H9 (cell line): ENCODE results near the gene HMGXB4. TPM values are rescaled to one million over a fixed set of nuclear protein-coding genes. Genes with fewer than 3 reads are reported as not detected.

Experiments
- DNase-seq: peaks from one replicate; pipeline ENCODE4 v3.0.0-alpha.2; 2017
- H2AFZ ChIP-seq: one replicate; pipeline ENCODE4 v1.6.1; 2013; ENCODE audit warnings: mild to moderate bottlenecking, low read length, control low read depth, moderate library complexity
- H2AK5ac ChIP-seq: 2 replicates; pipeline ENCODE4 v1.6.1; 2013; ENCODE audit warnings: low read length, control low read depth, mixed read lengths; ENCODE audit not compliant: insufficient read length
- H2BK120ac ChIP-seq: one replicate; pipeline ENCODE4 v1.6.1; 2013; ENCODE audit warnings: low read depth, mild to moderate bottlenecking, low read length, control low read depth, inconsistent platforms; ENCODE audit not compliant: poor library complexity, severe bottlenecking
- H2BK12ac ChIP-seq: 2 replicates; pipeline ENCODE4 v1.6.1; 2013; ENCODE audit warnings: low read length, control low read depth, mixed read lengths, low read depth; ENCODE audit not compliant: insufficient read length
- H2BK15ac ChIP-seq: 2 replicates; pipeline ENCODE4 v1.6.1; 2013; ENCODE audit warnings: low read depth, low read length, control low read depth
- H2BK20ac ChIP-seq: one replicate; pipeline ENCODE4 v1.6.1; 2013; ENCODE audit warnings: low read depth, mild to moderate bottlenecking, low read length, control low read depth, inconsistent platforms; ENCODE audit not compliant: poor library complexity, severe bottlenecking
- H2BK5ac ChIP-seq: 2 replicates; pipeline ENCODE4 v1.6.1; 2013; ENCODE audit warnings: low read length, control low read depth, mixed read lengths; ENCODE audit not compliant: insufficient read length
- H3K14ac ChIP-seq: 2 replicates; pipeline ENCODE4 v1.6.1; 2013; ENCODE audit warnings: low read length, control low read depth; ENCODE audit not compliant: insufficient read depth
- H3K18ac ChIP-seq: 2 replicates; pipeline ENCODE4 v1.6.1; 2013; ENCODE audit warnings: low read depth, mild to moderate bottlenecking, mixed read lengths, low read length, control low read depth; ENCODE audit not compliant: insufficient read length
- H3K23ac ChIP-seq: 2 replicates; pipeline ENCODE4 v1.6.1; 2013; ENCODE audit warnings: low read length, control low read depth, mixed read lengths, low read depth; ENCODE audit not compliant: insufficient read length
- H3K23me2 ChIP-seq: 2 replicates; pipeline ENCODE4 v1.6.1; 2013; ENCODE audit warnings: low read depth, mild to moderate bottlenecking, mixed read lengths, low read length, control low read depth; ENCODE audit not compliant: insufficient read length, poor library complexity, severe bottlenecking
- H3K27ac ChIP-seq: 2 replicates; pipeline ENCODE4 v1.5.1; 2013; ENCODE audit warnings: low read length, control low read depth, mixed read lengths, low read depth; ENCODE audit not compliant: insufficient read length
- H3K27me3 ChIP-seq: 2 replicates; pipeline ENCODE4 v1.6.1; 2013; ENCODE audit warnings: low read length, control low read depth, inconsistent platforms; ENCODE audit not compliant: insufficient read depth
- H3K4ac ChIP-seq: 2 replicates; pipeline ENCODE4 v1.6.1; 2013; ENCODE audit warnings: low read depth, mild to moderate bottlenecking, control low read depth, inconsistent platforms, low read length, moderate library complexity
- H3K4me1 ChIP-seq: 2 replicates; pipeline ENCODE4 v1.6.1; 2013; ENCODE audit warnings: low read length, control low read depth, inconsistent platforms; ENCODE audit not compliant: insufficient read depth
- H3K4me2 ChIP-seq: 2 replicates; pipeline ENCODE4 v1.6.1; 2013; ENCODE audit warnings: low read length, control low read depth, mixed read lengths; ENCODE audit not compliant: insufficient read length, insufficient read depth
- H3K56ac ChIP-seq: 2 replicates; pipeline ENCODE4 v1.6.1; 2013; ENCODE audit warnings: low read depth, mild to moderate bottlenecking, mixed read lengths, low read length, control low read depth; ENCODE audit not compliant: insufficient read length
- H3K79me1 ChIP-seq: 2 replicates; pipeline ENCODE4 v1.6.1; 2013; ENCODE audit warnings: low read depth, mild to moderate bottlenecking, moderate library complexity, low read length, control low read depth, inconsistent platforms; ENCODE audit not compliant: insufficient read depth, poor library complexity, severe bottlenecking
- H3K79me2 ChIP-seq: 2 replicates; pipeline ENCODE4 v1.6.1; 2013; ENCODE audit warnings: low read length, control low read depth, inconsistent platforms; ENCODE audit not compliant: insufficient read depth
- H3K9ac ChIP-seq: 2 replicates; pipeline ENCODE4 v1.6.1; 2013; ENCODE audit warnings: low read length, control low read depth, mixed read lengths; ENCODE audit not compliant: insufficient read length; ENCODE audit errors: extremely low read depth
- H3K9me3 ChIP-seq: one replicate; pipeline ENCODE4 v1.6.1; 2013; ENCODE audit warnings: low read depth, low read length, inconsistent platforms; ENCODE audit not compliant: control insufficient read depth
- H3T11ph ChIP-seq: one replicate; pipeline ENCODE4 v1.6.1; 2013; ENCODE audit warnings: mild to moderate bottlenecking, low read length, control low read depth, inconsistent platforms
- H4K20me1 ChIP-seq: one replicate; pipeline ENCODE4 v1.6.1; 2013; ENCODE audit not compliant: control insufficient read depth, insufficient read length, insufficient read depth
- H4K5ac ChIP-seq: 2 replicates; pipeline ENCODE4 v1.6.1; 2013; ENCODE audit warnings: low read depth, mild to moderate bottlenecking, mixed read lengths, low read length, control low read depth; ENCODE audit not compliant: insufficient read length
- H4K8ac ChIP-seq: replicated peaks from 2 replicates; pipeline ENCODE4 v1.6.1; 2013; ENCODE audit warnings: low read length, control low read depth, mixed read lengths, low read depth; ENCODE audit not compliant: insufficient read length
- H4K91ac ChIP-seq: 2 replicates; pipeline ENCODE4 v1.6.1; 2013; ENCODE audit warnings: low read depth, mild to moderate bottlenecking, moderate library complexity, mixed read lengths, low read length, control low read depth; ENCODE audit not compliant: insufficient read length
- H3K27ac Mint-ChIP-seq, 3 experiments: 2 replicates in 2 of 3; 3 replicates in 1 of 3; pipeline ENCODE4 v1.8.0; 2020 to 2021; ENCODE audit warnings: mixed read lengths in 3 of 3, mild to moderate bottlenecking in 1 of 3, moderate library complexity in 1 of 3
- H3K27me3 Mint-ChIP-seq: 2 replicates; pipeline ENCODE4 v1.8.0; 2021; ENCODE audit warnings: low read depth, mild to moderate bottlenecking, moderate library complexity, mixed read lengths
- H3K36me3 Mint-ChIP-seq, 3 experiments: 2 replicates in 2 of 3; 3 replicates in 1 of 3; pipeline ENCODE4 v1.8.0; 2020 to 2021; ENCODE audit warnings: low read depth in 3 of 3, mixed read lengths in 3 of 3; ENCODE audit not compliant: insufficient read depth in 1 of 3
- H3K4me1 Mint-ChIP-seq, 2 experiments: 2 replicates each; pipeline ENCODE4 v1.8.0; 2020; ENCODE audit warnings: mixed read lengths in 2 of 2
- H3K4me3 Mint-ChIP-seq, 2 experiments: 2 replicates in 1 of 2; 3 replicates in 1 of 2; pipeline ENCODE4 v1.8.0; 2020 to 2021; ENCODE audit warnings: mild to moderate bottlenecking in 2 of 2, mixed read lengths in 2 of 2, moderate library complexity in 1 of 2
- H3K9me3 Mint-ChIP-seq, 2 experiments: 2 replicates in 1 of 2; 3 replicates in 1 of 2; pipeline ENCODE4 v1.8.0; 2020; ENCODE audit warnings: mild to moderate bottlenecking in 2 of 2, mixed read lengths in 2 of 2, moderate library complexity in 1 of 2
- WGBS: extraction: QIAGEN DNeasy Blood & Tissue Kit; methylation state at CpG from one replicate; pipeline ENCODE4 v1.1.7; 2013; ENCODE audit warnings: missing lambda C conversion rate, low lambda C conversion rate, mixed read lengths; ENCODE audit not compliant: insufficient read length; ENCODE audit errors: extremely low coverage; 5-methylcytosine and 5-hydroxymethylcytosine counted together
- microRNA-seq: library from miRNA; unstranded; fragments of <30 nt; microRNA quantifications from one replicate; pipeline ENCODE4, GENCODE V29; 2020; ENCODE audit warnings: borderline microRNAs expressed
- total RNA-seq: library from RNA; stranded (reverse); gene quantifications from 2 replicates; pipeline ENCODE4 v1.2.1, GENCODE V29; 2021
- TF ChIP-seq, protein P1 (sequence below): fragments of 200-600 bp; sonication (generic); conservative IDR thresholded peaks from 3 replicates; pipeline ENCODE4 v1.8.0; 2021; ENCODE audit warnings: antibody characterized with exemption, mild to moderate bottlenecking

HMGXB4 gene
- total RNA-seq, 1 experiment from 2014 or later = 33.5 TPM

DNA sequence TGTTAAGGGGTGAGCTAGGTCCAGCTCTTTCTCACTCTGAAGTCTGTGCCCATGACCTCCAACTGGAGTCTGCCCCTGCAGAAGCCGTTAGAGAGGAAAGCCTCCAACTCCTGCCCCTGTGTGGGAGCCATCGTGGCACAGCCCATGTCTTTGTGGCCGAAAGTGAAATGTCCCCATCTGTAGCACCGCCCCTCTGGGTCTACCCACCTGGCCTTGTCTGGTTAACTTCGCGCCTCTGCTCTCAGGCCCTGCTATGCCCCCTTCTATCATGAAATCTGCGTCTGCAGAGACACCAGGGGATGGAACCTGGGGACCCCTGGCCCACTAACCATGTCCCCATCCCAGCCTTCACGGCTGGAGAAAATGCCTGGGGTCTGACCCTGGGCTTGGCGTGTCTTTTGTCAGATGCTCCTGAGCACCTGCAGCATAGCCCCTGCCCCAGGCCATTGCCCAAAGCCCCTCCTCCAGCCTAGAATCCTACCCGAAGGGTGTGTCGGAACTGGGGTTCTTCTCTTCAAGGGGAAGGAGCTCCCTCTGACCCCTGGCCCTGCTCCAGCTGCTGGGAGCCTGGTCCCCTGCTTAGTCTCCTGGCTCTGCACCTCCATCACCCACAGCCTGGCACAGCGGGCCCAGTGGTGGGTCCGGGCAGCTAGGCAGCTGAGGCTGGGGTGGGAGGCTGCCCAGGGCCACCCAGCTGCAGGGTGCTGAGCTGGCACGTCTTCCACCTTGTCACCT lies 87.8 kb downstream of the HMGXB4 start:
- H3K4me1 ChIP-seq = no peaks in the 10 kb centered on the region
- Mint-ChIP-seq H3K27ac (peak overlapping the region in 2 of 3 experiments; percentile 49 to 91; a peak in 2 of 7 replicates), H3K27me3 (no peaks in the 10 kb centered on the region), H3K4me1 (peaks cover 4 to 6% of the 10 kb centered on the region in 2 experiments; a peak in 3 of 4 replicates), H3K4me3 (no peak overlapping the region; a peak in 1 of 5 replicates), H3K9me3 (no peaks in the 10 kb centered on the region), H3K36me3 (peaks cover 3 to 6% (median 4%) of the 10 kb centered on the region in 3 experiments; a peak in 4 of 7 replicates)
- TF ChIP-seq, protein P1, sequence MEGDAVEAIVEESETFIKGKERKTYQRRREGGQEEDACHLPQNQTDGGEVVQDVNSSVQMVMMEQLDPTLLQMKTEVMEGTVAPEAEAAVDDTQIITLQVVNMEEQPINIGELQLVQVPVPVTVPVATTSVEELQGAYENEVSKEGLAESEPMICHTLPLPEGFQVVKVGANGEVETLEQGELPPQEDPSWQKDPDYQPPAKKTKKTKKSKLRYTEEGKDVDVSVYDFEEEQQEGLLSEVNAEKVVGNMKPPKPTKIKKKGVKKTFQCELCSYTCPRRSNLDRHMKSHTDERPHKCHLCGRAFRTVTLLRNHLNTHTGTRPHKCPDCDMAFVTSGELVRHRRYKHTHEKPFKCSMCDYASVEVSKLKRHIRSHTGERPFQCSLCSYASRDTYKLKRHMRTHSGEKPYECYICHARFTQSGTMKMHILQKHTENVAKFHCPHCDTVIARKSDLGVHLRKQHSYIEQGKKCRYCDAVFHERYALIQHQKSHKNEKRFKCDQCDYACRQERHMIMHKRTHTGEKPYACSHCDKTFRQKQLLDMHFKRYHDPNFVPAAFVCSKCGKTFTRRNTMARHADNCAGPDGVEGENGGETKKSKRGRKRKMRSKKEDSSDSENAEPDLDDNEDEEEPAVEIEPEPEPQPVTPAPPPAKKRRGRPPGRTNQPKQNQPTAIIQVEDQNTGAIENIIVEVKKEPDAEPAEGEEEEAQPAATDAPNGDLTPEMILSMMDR = no peak
- H3K23ac ChIP-seq = no peak overlapping the region
- no peaks in the 10 kb centered on the region for H4K20me1 ChIP-seq
- H3K18ac ChIP-seq = no peak overlapping the region
- H2AFZ ChIP-seq = no peak overlapping the region
- H2AK5ac ChIP-seq = no peak overlapping the region
- no peaks in the 10 kb centered on the region for H3K9me3 ChIP-seq
- no peak overlapping the region for H3K56ac ChIP-seq
- H4K91ac ChIP-seq = no peak overlapping the region
- no peak overlapping the region for H2BK5ac ChIP-seq
- no peak overlapping the region for H3K4ac ChIP-seq
- H3K79me1 ChIP-seq = no peaks in the 10 kb centered on the region
- no peaks in the 10 kb centered on the region; the same call in 1 of the 2 replicates for H3K79me2 ChIP-seq
- no peak overlapping the region for H2BK20ac ChIP-seq
- no peaks in the 10 kb centered on the region for H3K23me2 ChIP-seq
- no peak overlapping the region for H2BK120ac ChIP-seq
- H3K4me2 ChIP-seq = no peak overlapping the region
- no peak overlapping the region for H2BK15ac ChIP-seq
- H4K8ac ChIP-seq = no peak overlapping the region
- no peak overlapping the region for H2BK12ac ChIP-seq
- H3K27ac ChIP-seq = no peak overlapping the region
- no peak overlapping the region for H3K14ac ChIP-seq
- no CpG with 5 or more reads among the region's 14 CpGs for WGBS
- H4K5ac ChIP-seq = no peak overlapping the region
- no peaks in the 10 kb centered on the region for H3K27me3 ChIP-seq
- no peak overlapping the region for H3T11ph ChIP-seq
- no peak for DNase-seq
- H3K9ac ChIP-seq = no peak overlapping the region

Small RNA genes within 50 kb of the gene (microRNA-seq; reads per million reads assigned to microRNA genes)
- 0.81 reads per million for gene MIR3909
- not detected for gene MIR6069

Other genes starting within 250 kb of the HMGXB4 start
- not detected in 2 replicates for gene ISX, start 191.3 kb upstream of the HMGXB4 start, total RNA-seq
- gene TOM1, start 42.4 kb downstream of the HMGXB4 start, total RNA-seq = 22.3 and 23.9 TPM in 2 replicates
- 22.7 and 25.7 TPM in 2 replicates for gene HMOX1, start 123.6 kb downstream of the HMGXB4 start, total RNA-seq
- gene MCM5, start 142.6 kb downstream of the HMGXB4 start, total RNA-seq = 274 and 293 TPM in 2 replicates